Measurements from ENCODE around the gene ARMH1. TPM values are rescaled to one million over a fixed set of nuclear protein-coding genes. Genes with fewer than 3 reads are reported as not detected.

Gene ARMH1
- total and polyA plus RNA-seq, 2 experiments from 2014 or later: 1.4 to 1.6 TPM

DNA sequence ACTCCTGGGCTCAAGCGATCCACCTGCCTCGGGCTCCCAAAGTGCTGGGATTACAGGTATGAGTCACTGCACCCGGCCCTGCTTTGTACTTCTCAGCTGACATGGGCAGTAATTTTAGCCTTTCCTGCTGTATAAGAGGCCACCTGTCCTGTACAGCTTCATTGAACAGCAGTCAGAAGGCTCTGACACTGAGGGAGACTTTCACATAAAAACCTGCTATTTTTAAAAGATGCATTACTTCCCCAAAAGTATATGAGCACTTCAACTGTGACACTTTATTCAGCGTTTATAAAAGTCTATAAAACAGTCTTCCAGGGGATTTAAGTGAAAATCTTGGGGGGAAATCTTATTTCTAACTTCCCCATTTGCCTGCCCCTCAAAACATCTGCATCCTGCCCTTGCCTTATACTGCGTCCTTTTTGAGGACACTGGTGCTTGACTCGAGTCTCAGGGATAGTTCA lies 38.8 kb downstream of the ARMH1 start:
- Histone ChIP-seq H3K9me3 (ENCODE audit: low read depth) (no peaks in the 10 kb centered on the region), H3K4me1 (ENCODE audit: insufficient read depth) (0 out of 2 replicates have a peak, but pooled peaks cover 4% of the 10 kb centered on the region), H3K36me3 (ENCODE audit: low read depth) (no peaks in the 10 kb centered on the region), H3K4me2 (ENCODE audit: unreplicated experiment) (no peak overlapping the region), H3K27ac (no peak overlapping the region), H3K9me2 (ENCODE audit: insufficient read depth) (no peaks in the 10 kb centered on the region), H3K9ac (no peak overlapping the region), H3F3A (ENCODE audit: insufficient read depth) (peaks cover 1% of the 10 kb centered on the region), H3K79me2 (ENCODE audit: insufficient read depth) (no peaks in the 10 kb centered on the region), H2AFZ (no peak overlapping the region), H3K27me3 (replicated peaks; ENCODE audit: insufficient read depth) (no peaks in the 10 kb centered on the region), H3K4me3 (no peak overlapping the region), H4K20me1 (ENCODE audit: insufficient read depth) (no peaks in the 10 kb centered on the region)
- WGBS, 2 experiments (ENCODE audit: low coverage in 1 of 2, low lambda C conversion rate in 2 of 2, missing lambda C conversion rate in 2 of 2): 75% methylated on average over 6 of the region's 6 CpGs
- no peak for DNase-seq
- in situ Hi-C loops (cut with MboI): no loop called here
- TF ChIP-seq EZH2 (IDR thresholded peaks at IDR 0.05; ENCODE audit: insufficient read depth, poor library complexity, severe bottlenecking): no peak
- TF ChIP-seq EZH2phosphoT487 (IDR thresholded peaks at IDR 0.05; ENCODE audit: insufficient read depth, low read depth): no peak

DNA sequence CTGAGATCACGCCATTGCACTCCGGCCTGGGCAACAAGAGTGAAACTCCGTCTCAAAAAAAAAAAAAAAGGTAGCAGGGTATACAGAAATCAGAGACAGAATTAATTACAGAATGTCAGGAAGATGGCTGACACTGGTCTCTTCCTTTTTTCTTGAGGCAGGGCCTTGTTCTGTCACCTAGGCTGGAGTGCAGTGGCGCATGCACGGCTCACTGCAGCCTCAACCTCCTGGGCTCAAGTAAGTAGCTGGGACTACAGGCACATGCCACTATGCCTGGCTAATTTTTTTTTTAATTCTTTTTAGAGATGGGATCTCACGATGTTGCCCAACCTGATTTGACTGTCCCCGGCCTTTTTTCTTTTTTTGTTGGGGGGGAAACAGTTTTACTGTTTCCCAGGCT lies 40.0 kb downstream of the ARMH1 start:
- H3K36me3 ChIP-seq (ENCODE audit: low read depth): no peaks in the 10 kb centered on the region
- H3K4me1 ChIP-seq (ENCODE audit: insufficient read depth): no peaks in the 10 kb centered on the region
- no peaks in the 10 kb centered on the region; the same call in 1 of the 2 replicates for H3F3A ChIP-seq (ENCODE audit: insufficient read depth)
- WGBS, 2 experiments (ENCODE audit: low coverage in 1 of 2, low lambda C conversion rate in 2 of 2, missing lambda C conversion rate in 2 of 2): 89 to 97% methylated on average over 7 of the region's 7 CpGs
- no peaks in the 10 kb centered on the region for H3K9me2 ChIP-seq (ENCODE audit: insufficient read depth)
- no peaks in the 10 kb centered on the region for H3K79me2 ChIP-seq (ENCODE audit: insufficient read depth)
- no peaks in the 10 kb centered on the region for H3K27me3 ChIP-seq (replicated peaks; ENCODE audit: insufficient read depth)
- DNase-seq: no peak
- no peaks in the 10 kb centered on the region for H4K20me1 ChIP-seq (ENCODE audit: insufficient read depth)
- no peak overlapping the region for H3K27ac ChIP-seq
- peak overlapping the region; percentile 74 for H2AFZ ChIP-seq
- TF ChIP-seq EZH2 (IDR thresholded peaks at IDR 0.05; ENCODE audit: insufficient read depth, poor library complexity, severe bottlenecking) (no peak), EZH2phosphoT487 (IDR thresholded peaks at IDR 0.05; ENCODE audit: insufficient read depth, low read depth) (no peak)
- H3K4me2 ChIP-seq (ENCODE audit: unreplicated experiment): no peak overlapping the region
- H3K4me3 ChIP-seq: no peak overlapping the region
- in situ Hi-C loops (cut with MboI): no loop called here
- no peaks in the 10 kb centered on the region for H3K9me3 ChIP-seq (ENCODE audit: low read depth)
- no peak overlapping the region for H3K9ac ChIP-seq

DNA sequence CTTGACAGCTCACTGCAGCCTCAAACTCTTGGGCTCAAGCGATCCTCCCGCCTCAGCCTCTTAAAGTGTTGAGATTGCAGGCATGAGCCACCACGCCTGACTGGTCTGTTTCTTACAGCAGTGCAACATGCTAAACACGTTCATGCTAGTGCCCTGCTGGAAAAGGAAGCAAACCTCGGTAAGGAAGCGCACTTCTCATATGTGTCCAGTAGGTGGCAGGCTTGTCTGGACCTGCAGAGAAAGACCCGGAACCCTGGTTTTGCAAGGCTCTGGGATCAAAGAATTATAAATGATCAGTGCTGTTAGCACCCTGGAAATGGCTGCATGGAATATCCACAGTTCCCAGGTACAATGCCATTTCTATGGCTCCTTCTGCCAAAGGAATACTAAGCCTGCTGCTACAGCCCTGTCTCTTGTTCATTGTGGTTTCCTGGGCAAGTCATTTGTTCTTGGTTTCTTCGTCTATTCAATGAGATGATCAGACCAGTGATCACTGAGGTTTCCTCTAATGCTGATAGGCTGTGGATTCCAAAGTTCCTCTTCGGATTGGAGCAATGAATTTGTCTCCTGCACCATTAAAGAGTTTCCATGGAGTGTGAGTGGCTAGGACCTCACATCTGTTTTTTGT lies 40.5 kb downstream of the ARMH1 start:
- 6 to 12% methylated on average over 9 of the region's 9 CpGs for WGBS, 2 experiments (ENCODE audit: low coverage in 1 of 2, low lambda C conversion rate in 2 of 2, missing lambda C conversion rate in 2 of 2)
- DNase-seq: peak; percentile 81
- Histone ChIP-seq H3K9ac (no peak overlapping the region), H3F3A (ENCODE audit: insufficient read depth) (no peaks in the 10 kb centered on the region; the same call in 1 of the 2 replicates), H4K20me1 (ENCODE audit: insufficient read depth) (no peaks in the 10 kb centered on the region), H3K4me2 (ENCODE audit: unreplicated experiment) (no peak overlapping the region), H3K27ac (no peak overlapping the region), H3K79me2 (ENCODE audit: insufficient read depth) (no peaks in the 10 kb centered on the region), H3K9me3 (ENCODE audit: low read depth) (no peaks in the 10 kb centered on the region), H2AFZ (peak overlapping the region; percentile 74), H3K4me3 (no peak overlapping the region), H3K9me2 (ENCODE audit: insufficient read depth) (no peaks in the 10 kb centered on the region), H3K27me3 (replicated peaks; ENCODE audit: insufficient read depth) (no peaks in the 10 kb centered on the region), H3K4me1 (ENCODE audit: insufficient read depth) (no peaks in the 10 kb centered on the region), H3K36me3 (ENCODE audit: low read depth) (no peaks in the 10 kb centered on the region)
- no peak for TF ChIP-seq EZH2phosphoT487 (IDR thresholded peaks at IDR 0.05; ENCODE audit: insufficient read depth, low read depth)
- TF ChIP-seq EZH2 (IDR thresholded peaks at IDR 0.05; ENCODE audit: insufficient read depth, poor library complexity, severe bottlenecking): no peak
- in situ Hi-C loops (cut with MboI): no loop called here

DNA sequence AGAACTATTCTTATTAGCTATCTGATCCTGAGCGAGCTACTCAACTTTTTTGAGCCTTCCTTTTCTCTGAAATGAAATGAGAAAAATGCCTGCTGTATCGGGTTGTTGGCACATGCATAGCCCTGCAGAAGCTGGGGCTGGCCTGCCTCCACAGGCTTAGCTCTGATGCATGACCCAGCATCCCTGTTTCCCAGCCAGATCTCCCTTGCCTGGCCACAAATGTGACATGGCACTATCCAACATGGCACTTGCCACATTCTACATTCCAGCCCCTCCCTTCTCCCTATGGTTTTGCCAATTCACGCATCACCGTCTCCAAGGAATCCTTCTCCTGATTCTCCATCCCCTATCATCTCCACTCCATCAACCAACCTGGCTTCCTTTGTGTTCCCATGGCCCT lies 42.6 kb downstream of the ARMH1 start:
- in situ Hi-C loops (cut with MboI): no loop called here

More for the DNA sequence above, 42.6 kb downstream of the ARMH1 start:
- H3K9me3 ChIP-seq (ENCODE audit: low read depth): no peaks in the 10 kb centered on the region
- H4K20me1 ChIP-seq (ENCODE audit: insufficient read depth): no peaks in the 10 kb centered on the region
- H2AFZ ChIP-seq: no peak overlapping the region
- H3K4me2 ChIP-seq (ENCODE audit: unreplicated experiment): no peak overlapping the region
- WGBS, 2 experiments (ENCODE audit: low coverage in 1 of 2, low lambda C conversion rate in 2 of 2, missing lambda C conversion rate in 2 of 2): 35 to 53% methylated on average over 4 of the region's 4 CpGs
- no peaks in the 10 kb centered on the region for H3K36me3 ChIP-seq (ENCODE audit: low read depth)
- H3K9me2 ChIP-seq (ENCODE audit: insufficient read depth): no peaks in the 10 kb centered on the region
- no peak overlapping the region for H3K27ac ChIP-seq
- H3K27me3 ChIP-seq (replicated peaks; ENCODE audit: insufficient read depth): no peaks in the 10 kb centered on the region
- H3K4me1 ChIP-seq (ENCODE audit: insufficient read depth): no peaks in the 10 kb centered on the region
- H3F3A ChIP-seq (ENCODE audit: insufficient read depth): peaks cover 12% of the 10 kb centered on the region
- H3K4me3 ChIP-seq: no peak overlapping the region
- DNase-seq: peak; percentile 10
- no peak overlapping the region for H3K9ac ChIP-seq
- TF ChIP-seq EZH2 (IDR thresholded peaks at IDR 0.05; ENCODE audit: insufficient read depth, poor library complexity, severe bottlenecking) (no peak), EZH2phosphoT487 (IDR thresholded peaks at IDR 0.05; ENCODE audit: insufficient read depth, low read depth) (no peak)
- no peaks in the 10 kb centered on the region for H3K79me2 ChIP-seq (ENCODE audit: insufficient read depth)
